PC-3 (cell line): ENCODE data around the gene RSBN1L. TPM values are rescaled to one million over a fixed set of nuclear protein-coding genes. Genes with fewer than 3 reads are reported as not detected.

Experiments used
- ATAC-seq: fragments of 200-7000 bp; cut with Tn5 transposase; 2 replicates; pipeline ENCODE4 v1.9.1; 2020; ENCODE audit warnings: mild to moderate bottlenecking, moderate library complexity
- BruUV-seq: library from RNA; stranded (reverse); fragments of 400-500 nt; replicated peaks from 2 replicates; lab custom pipeline; 2021; lab: Mats Ljungman, UMichigan
- CTCF ChIA-PET: fragments of 300-600 bp; sonication (Branson Sonifier 250); formaldehyde crosslinking; loops from one replicate; lab custom pipeline; 2022; ENCODE audit warnings: antibody characterized with exemption; lab: Charles Lee
- POLR2A ChIA-PET: fragments of 300-600 bp; sonication (Branson Sonifier 250); formaldehyde crosslinking; loops from one replicate; lab custom pipeline; 2022; ENCODE audit warnings: antibody characterized with exemption; ENCODE audit not compliant: unreplicated experiment; lab: Charles Lee
- DNase-seq: peaks from one replicate; pipeline ENCODE4 v3.0.0-alpha.2; 2015
- H2AFZ ChIP-seq: fragments of 300-600 bp; sonication (generic); 2 replicates; pipeline ENCODE4 v1.6.0; 2016; ENCODE audit warnings: antibody characterized with exemption, low read length
- H3F3A ChIP-seq: fragments of 300-600 bp; sonication (generic); one replicate; pipeline ENCODE4 v1.6.0; 2017; ENCODE audit warnings: antibody characterized with exemption, low read length, control low read depth, mild to moderate bottlenecking; ENCODE audit not compliant: unreplicated experiment
- H3K27ac ChIP-seq: fragments of 300-600 bp; sonication (generic); 2 replicates; pipeline ENCODE4 v1.5.1; 2016; ENCODE audit warnings: mild to moderate bottlenecking, low read length
- H3K27me3 ChIP-seq: fragments of 300-600 bp; sonication (generic); 2 replicates; pipeline ENCODE4 v1.6.1; 2016; ENCODE audit warnings: low read length, mixed read lengths
- H3K36me3 ChIP-seq: fragments of 300-600 bp; sonication (generic); 2 replicates; pipeline ENCODE4 v1.6.1; 2016; ENCODE audit warnings: low read depth, mixed run types, low read length, mixed read lengths
- H3K4me1 ChIP-seq: fragments of 300-600 bp; sonication (generic); 2 replicates; pipeline ENCODE4 v1.5.1; 2016; ENCODE audit warnings: low read length; ENCODE audit not compliant: insufficient read depth
- H3K4me2 ChIP-seq: fragments of 300-600 bp; sonication (generic); 2 replicates; pipeline ENCODE4 v1.6.0; 2016; ENCODE audit warnings: low read length
- H3K4me3 ChIP-seq: fragments of 300-600 bp; sonication (generic); 2 replicates; pipeline ENCODE4 v1.5.1; 2016; ENCODE audit warnings: mild to moderate bottlenecking, low read length, mixed read lengths
- H3K79me2 ChIP-seq: fragments of 300-600 bp; sonication (generic); 2 replicates; pipeline ENCODE4 v1.6.1; 2017; ENCODE audit warnings: low read length, mixed read lengths
- H3K9ac ChIP-seq: fragments of 300-600 bp; sonication (generic); 2 replicates; pipeline ENCODE4 v1.6.0; 2016; ENCODE audit warnings: mild to moderate bottlenecking, low read length
- H3K9me2 ChIP-seq: fragments of 300-600 bp; sonication (generic); replicated peaks from 2 replicates; pipeline ENCODE4 v1.6.1; 2016; ENCODE audit warnings: mixed run types, low read length, mixed read lengths
- H3K9me3 ChIP-seq: fragments of 300-600 bp; sonication (generic); 2 replicates; pipeline ENCODE4 v1.6.1; 2016; ENCODE audit warnings: low read length, mixed read lengths
- H4K20me1 ChIP-seq: fragments of 300-600 bp; sonication (generic); 2 replicates; pipeline ENCODE4 v1.6.1; 2016; ENCODE audit warnings: low read length, mixed read lengths
- CTCF ChIP-seq: fragments of 300-600 bp; sonication (generic); conservative IDR thresholded peaks from 2 replicates; pipeline ENCODE4 v1.5.1; 2017; ENCODE audit warnings: antibody characterized with exemption, low read depth, mild to moderate bottlenecking, low read length
- EZH2 ChIP-seq: fragments of 300-600 bp; sonication (generic); IDR thresholded peaks from one replicate; pipeline ENCODE4 v1.6.1; 2017; ENCODE audit warnings: antibody characterized with exemption, mild to moderate bottlenecking, low read length; ENCODE audit not compliant: unreplicated experiment
- EZH2phosphoT487 ChIP-seq: fragments of 300-600 bp; sonication (generic); IDR thresholded peaks from 2 replicates; pipeline ENCODE4 v1.6.1; 2018; ENCODE audit warnings: mild to moderate bottlenecking, antibody characterized with exemption, low read length, borderline replicate concordance
- intact Hi-C: fragments of 100-400 bp; cut with micrococcal nuclease; formaldehyde crosslinking; loops from 2 replicates; pipeline ENCODE4 v1.9.0; 2023
- total RNA-seq: library from RNA; depleted of rRNA; stranded (reverse); fragments of >200 nt; gene quantifications from 2 replicates; pipeline ENCODE4 v1.2.3, GENCODE V29; 2014

RSBN1L gene
- total RNA-seq, 1 experiment from 2014 or later: 6.9 TPM

GRCh38 chr7:77798394-77799077 lies 102.3 kb downstream of the RSBN1L start, which contains the start of the genes PHTF2 and TMEM60:
TSS of gene PHTF2 (plus strand) at chr7:77798773.
TSS of gene TMEM60 (minus strand) at chr7:77798434. CDS start at chr7:77794373, 4,061 bp downstream.
- ATAC-seq (peak; percentile 90), DNase-seq (peak; percentile 99)
- 0 out of 2 replicates have a peak, but pooled peaks cover 4% of the 10 kb centered on the region for H4K20me1 ChIP-seq
- H3K4me3 ChIP-seq: peak within 1 kb of the TSS; percentile 86
- no TSS peak for BruUV-seq
- no peaks in the 10 kb centered on the region for H3K27me3 ChIP-seq
- CTCF ChIA-PET: interaction anchor here (0.5 to 1.0 kb wide), 4 partner anchors 13 to 384 kb away, joined by 3 to 13 read pairs (median 3); no protein-coding TSS in a partner anchor
- peak within 1 kb of the TSS; percentile 53 for H3K27ac ChIP-seq
- peaks cover 65% of the 10 kb centered on the region for H3K79me2 ChIP-seq
- no peaks in the 10 kb centered on the region for H3K36me3 ChIP-seq
- peak; percentile 54 for TF ChIP-seq CTCF
- no peak for TF ChIP-seq EZH2phosphoT487
- TF ChIP-seq EZH2: no peak
- POLR2A ChIA-PET: no interaction called here
- peaks cover 19% of the 10 kb centered on the region for H3K4me1 ChIP-seq
- no peaks in the 10 kb centered on the region for H3K9me2 ChIP-seq
- H3K9me3 ChIP-seq: no peaks in the 10 kb centered on the region
- peak within 1 kb of the TSS; percentile 90 for H3K4me2 ChIP-seq
- no peaks in the 10 kb centered on the region for H3F3A ChIP-seq
- peak within 1 kb of the TSS; percentile 86 for H3K9ac ChIP-seq
- peak within 1 kb of the TSS; percentile 99 for H2AFZ ChIP-seq
- intact Hi-C loops: loop anchor here (1.0 to 2.0 kb wide), 2 partner anchors 102 to 134 kb away; partner anchors contain the start of gene RSBN1L

DNA sequence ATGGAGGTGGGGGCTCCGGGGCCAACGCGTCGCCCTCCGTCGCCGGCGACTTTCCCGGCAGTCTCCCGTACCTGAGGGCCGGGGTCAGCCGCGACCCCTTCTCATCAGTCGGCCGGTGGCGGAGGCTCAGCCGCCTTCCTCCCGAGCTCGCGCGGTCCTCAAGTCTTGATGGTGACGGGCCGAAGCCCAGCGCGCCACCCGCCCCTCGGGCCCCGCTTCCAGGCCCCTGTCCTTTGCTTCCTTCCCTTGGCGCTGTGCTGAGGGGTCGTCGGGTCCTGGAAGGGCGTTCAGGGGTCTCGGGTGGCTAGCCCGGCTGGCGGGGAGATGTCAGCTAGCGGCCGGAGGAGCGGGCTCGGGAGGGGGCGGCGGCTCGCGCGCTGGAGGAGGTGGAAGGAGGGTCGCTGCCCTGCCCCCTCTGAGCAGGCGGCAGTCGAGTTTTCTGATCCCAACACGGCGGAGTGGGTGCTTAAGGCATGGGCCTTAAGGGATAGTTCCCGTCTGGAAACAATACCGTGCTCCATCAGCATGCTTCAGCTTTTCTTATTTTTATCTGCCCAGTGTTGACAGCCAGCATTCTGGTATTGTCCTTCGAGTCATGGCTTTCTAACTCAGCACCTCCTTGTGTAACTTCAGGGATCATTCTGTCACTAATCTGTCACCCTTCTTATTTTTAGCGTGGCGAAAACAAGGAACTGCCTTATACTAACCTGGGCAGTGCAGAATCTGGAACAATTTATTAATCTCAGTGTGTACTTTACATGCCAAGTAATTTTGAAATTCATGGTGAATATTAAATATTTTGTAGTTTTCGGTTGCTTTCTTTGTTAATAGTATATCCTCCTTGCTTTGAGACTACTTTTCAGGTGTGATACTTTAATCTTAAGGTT lies 103.1 kb downstream of the RSBN1L start:
- H3K36me3 ChIP-seq: no peaks in the 10 kb centered on the region
- H3K27me3 ChIP-seq: no peaks in the 10 kb centered on the region
- H4K20me1 ChIP-seq: 0 out of 2 replicates have a peak, but pooled peaks cover 4% of the 10 kb centered on the region
- intact Hi-C loops: loop anchor here (2.0 kb wide), 1 partner anchor 133 kb away; no protein-coding TSS in a partner anchor
- H3K4me2 ChIP-seq: peak overlapping the region; percentile 89
- H3K79me2 ChIP-seq: peaks cover 62% of the 10 kb centered on the region
- ChIA-PET CTCF (interaction anchor here (0.6 kb wide), 1 partner anchor 145 kb away, joined by 3 read pairs; no protein-coding TSS in a partner anchor), POLR2A (no interaction called here)
- peak overlapping the region; percentile 86 for H3K4me3 ChIP-seq
- no peak overlapping the region for H3K27ac ChIP-seq
- TSS peak; percentile 33 for BruUV-seq
- DNase-seq (peak; percentile 30), ATAC-seq (peak; percentile 2)
- no peaks in the 10 kb centered on the region for H3F3A ChIP-seq
- peak overlapping the region; percentile 99 for H2AFZ ChIP-seq
- H3K4me1 ChIP-seq: peaks cover 19% of the 10 kb centered on the region
- TF ChIP-seq EZH2 (no peak), CTCF (no peak; the same call in 1 of the 2 replicates), EZH2phosphoT487 (no peak)
- H3K9me2 ChIP-seq: no peaks in the 10 kb centered on the region
- H3K9ac ChIP-seq: peak overlapping the region; percentile 80
- no peaks in the 10 kb centered on the region for H3K9me3 ChIP-seq
